LNCaP clone FGC (cell line): ENCODE measurements around the gene HS6ST1.

Source experiments
- DNase-seq: peaks from one replicate; pipeline ENCODE4 v3.0.0-alpha.2; 2011; ENCODE audit warnings: low read depth
- H3K4me3 ChIP-seq: 2 replicates; pipeline ENCODE4 v1.5.1; 2011; ENCODE audit warnings: mild to moderate bottlenecking, low read depth, low read length, control low read depth
- TF ChIP-seq, protein P1 (sequence below): IDR thresholded peaks from 2 replicates; pipeline ENCODE4 v1.5.1; 2012; ENCODE audit warnings: mild to moderate bottlenecking; ENCODE audit not compliant: control insufficient read depth, insufficient read depth; ENCODE audit errors: extremely low read depth

Gene HS6ST1

DNA sequence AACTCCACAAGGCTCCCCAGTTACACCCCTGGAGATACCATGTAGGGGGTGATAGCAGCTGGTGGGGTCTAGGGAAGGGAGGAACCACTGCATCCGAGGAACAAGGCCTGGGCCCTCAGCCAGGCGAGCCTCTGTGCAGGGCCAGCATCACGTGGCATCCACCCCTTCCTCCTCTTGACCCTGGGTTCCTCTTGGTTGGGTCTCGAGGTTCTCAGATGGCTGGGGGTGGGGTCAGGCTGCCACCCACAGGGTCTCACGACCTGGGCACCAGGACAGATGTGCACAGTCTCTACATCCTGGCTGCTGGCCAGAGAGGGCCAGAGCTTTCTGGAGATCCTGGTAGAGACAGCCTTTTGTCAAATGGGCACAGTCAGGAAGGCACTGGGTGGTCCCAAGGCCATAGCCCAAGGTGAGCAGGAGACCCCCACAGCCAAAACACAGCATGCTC is 10.4 kb downstream of the HS6ST1 start:
- TF ChIP-seq, protein P1, sequence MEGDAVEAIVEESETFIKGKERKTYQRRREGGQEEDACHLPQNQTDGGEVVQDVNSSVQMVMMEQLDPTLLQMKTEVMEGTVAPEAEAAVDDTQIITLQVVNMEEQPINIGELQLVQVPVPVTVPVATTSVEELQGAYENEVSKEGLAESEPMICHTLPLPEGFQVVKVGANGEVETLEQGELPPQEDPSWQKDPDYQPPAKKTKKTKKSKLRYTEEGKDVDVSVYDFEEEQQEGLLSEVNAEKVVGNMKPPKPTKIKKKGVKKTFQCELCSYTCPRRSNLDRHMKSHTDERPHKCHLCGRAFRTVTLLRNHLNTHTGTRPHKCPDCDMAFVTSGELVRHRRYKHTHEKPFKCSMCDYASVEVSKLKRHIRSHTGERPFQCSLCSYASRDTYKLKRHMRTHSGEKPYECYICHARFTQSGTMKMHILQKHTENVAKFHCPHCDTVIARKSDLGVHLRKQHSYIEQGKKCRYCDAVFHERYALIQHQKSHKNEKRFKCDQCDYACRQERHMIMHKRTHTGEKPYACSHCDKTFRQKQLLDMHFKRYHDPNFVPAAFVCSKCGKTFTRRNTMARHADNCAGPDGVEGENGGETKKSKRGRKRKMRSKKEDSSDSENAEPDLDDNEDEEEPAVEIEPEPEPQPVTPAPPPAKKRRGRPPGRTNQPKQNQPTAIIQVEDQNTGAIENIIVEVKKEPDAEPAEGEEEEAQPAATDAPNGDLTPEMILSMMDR, result no peak
- no peak for DNase-seq
- no peak overlapping the region for H3K4me3 ChIP-seq

DNA sequence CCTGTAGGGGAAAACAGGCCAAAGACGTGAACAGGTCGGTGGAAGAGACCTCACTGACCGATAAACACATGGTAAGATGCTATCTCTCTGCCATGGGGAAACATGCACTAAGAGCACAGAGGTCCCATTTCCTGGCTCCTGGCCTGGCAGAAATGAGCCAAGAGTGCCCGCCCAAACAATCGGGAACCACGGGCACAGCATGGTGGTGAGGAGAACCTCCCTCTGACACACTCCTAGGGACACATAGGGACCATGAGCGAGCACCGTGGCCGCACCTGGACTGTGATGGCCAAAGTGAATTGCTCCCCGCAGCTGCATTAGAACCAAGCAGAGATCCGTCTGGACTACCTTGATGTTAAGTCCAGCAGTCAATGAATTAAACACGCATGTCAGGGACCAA is 11.1 kb downstream of the HS6ST1 start:
- TF ChIP-seq, protein P1, result no peak
- DNase-seq, result no peak
- no peak overlapping the region for H3K4me3 ChIP-seq

DNA sequence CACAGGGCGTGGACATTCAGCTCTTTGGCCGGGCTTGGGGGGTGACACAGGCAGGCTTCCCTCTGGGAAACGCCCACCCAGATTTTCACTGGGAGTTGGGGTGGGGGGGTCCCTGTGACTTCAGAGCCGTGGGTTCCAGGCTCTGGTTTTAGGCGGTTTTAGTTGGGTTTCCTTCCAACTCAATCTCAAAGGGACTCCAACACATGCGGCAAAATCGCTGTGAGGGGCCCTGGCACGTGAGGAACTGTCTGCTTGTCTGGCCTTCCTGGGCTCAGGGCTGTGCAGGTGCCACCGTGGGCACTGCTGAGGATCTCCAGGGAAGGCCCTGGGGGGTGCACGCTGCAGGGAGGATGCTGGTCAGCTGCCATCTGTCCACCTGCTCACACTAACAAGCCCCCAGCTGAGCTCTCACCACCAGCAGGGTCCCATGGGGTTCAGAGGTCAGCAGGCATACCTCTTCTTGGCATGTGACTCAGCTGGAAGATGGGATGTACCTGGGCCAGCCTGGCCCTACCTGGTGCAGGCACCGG is 11.7 kb downstream of the HS6ST1 start:
- TF ChIP-seq, protein P1, result no peak
- no peak overlapping the region for H3K4me3 ChIP-seq
- DNase-seq, result no peak

DNA sequence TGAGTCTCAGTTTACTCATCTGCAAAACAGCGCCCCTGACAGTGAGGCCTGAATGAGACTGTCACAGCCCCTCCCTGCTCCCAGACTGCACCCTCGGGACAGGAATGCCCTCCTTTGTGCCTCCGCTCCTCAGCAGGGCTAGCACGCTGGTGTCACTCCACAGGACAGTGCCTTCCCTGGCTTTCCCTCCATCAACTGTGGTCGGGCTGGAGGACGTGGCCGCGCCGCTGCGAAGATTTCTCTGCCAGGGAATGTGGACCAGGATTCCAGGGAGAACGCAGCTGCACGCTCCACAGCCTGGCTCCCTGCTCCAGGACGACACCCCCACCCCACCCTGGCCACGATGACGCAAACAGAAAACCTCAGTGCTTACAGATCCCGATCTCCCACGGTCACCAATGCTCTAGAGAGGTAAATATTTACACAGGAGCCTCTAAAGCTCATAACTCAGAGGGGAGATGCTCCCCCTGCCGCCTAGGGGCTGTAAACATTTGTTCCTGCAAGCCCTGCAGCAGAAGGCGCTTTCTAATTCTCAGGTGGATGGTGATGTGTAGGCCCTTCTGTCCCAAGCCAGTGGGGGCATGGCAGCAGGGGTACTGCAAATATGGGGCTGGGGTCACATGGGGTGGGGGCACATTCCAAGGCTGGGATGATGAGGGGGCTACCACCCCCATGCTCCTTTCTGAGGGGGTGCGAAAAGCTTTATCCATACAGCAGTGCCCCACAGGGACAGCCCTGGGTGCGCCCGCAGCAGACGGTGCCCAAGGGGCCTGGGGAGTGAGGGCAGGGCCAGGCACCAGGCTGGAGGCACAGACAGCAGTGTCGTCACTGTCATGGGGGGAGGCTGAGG is 12.4 kb downstream of the HS6ST1 start:
- DNase-seq, result peak; percentile 27
- no peak overlapping the region for H3K4me3 ChIP-seq
- TF ChIP-seq, protein P1, result peak; percentile 49

DNA sequence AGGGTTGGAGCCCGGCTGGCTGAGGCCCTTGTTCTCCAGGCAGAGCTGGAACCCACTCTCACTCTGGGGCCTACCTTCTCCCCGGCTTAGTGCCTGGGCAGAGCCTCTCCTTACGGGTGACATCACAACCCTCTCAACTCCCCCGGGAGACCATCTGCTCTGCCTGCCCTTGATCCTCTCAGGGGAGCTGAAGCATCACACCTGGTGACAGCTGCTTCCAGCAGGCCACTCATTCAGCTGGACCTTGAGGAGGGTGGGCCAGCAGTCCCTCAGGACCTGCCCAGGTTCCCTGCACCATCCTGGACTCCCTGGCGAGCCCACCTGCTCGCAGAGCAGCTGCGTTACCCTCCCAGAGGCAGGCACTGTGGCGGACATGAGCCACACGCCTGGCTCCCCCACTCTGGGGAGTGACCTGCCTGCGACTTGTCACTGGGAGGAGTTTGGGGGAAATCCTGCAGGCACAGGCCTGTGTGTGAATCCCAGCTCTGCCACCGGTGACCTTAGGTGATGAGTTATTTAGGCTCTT is 13.1 kb downstream of the HS6ST1 start:
- TF ChIP-seq, protein P1, result no peak
- no peak overlapping the region for H3K4me3 ChIP-seq
- DNase-seq, result no peak

DNA sequence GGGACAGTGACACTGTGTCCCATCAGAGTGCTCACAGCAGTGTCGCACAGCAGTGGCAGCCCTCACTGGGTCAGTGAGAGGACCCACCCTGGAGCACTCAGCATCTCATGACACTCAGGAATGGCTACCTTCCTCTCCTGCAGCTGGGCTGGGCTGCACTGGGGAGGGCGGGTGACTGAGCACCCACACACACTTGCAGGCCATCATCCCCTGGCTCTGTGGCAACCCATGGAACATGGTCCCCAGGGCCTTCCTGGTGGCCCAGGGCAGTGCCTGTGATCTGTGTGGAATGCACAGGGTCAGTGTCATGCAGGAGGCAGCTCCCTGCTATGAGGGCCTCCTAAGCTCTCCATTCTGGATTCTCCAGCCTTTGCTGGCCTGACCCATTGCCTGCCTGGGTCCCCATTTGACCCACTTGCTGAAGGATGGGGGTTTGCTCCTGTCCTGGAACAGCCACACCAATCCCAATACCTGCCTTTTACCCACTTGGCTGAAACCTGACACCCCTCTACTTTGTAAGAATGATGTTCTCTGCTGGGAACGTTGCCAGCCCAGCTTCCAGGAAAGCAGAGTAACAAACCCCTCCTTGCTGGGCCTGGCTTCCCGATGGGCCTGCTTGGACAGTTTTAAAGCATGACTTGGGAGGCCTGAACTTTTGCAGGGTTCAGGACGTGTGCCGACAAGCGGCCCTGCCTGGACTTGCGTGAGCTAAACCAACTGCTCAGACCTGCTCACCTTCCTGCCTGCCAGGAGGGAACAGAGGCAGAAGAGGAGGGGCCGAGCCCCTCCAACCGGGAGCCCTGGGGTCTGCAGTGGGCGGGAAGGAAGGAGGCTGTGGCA is 13.7 kb downstream of the HS6ST1 start:
- H3K4me3 ChIP-seq, result no peak overlapping the region
- DNase-seq, result peak; percentile 90
- TF ChIP-seq, protein P1, result no peak
